Chondrocyte (in vitro differentiated cells): ENCODE data around the gene JMJD7. TPM values are rescaled to one million over a fixed set of nuclear protein-coding genes. Genes with fewer than 3 reads are reported as not detected.
A peak's percentile ranks its signal among the peaks of the same experiment; 100 is the strongest.
"Not testable (repeated sequence)": the region's sequence is repeated elsewhere in the genome, so short reads cannot be mapped to it uniquely, and the experiment has no call there.

Source experiments
- DNase-seq: peaks from one replicate; pipeline ENCODE4 v3.0.0; 2021; ENCODE audit warnings: mixed read lengths, low spot score
- H3K27ac Mint-ChIP-seq: one replicate; pipeline ENCODE4 v1.8.0; 2021; ENCODE audit warnings: mild to moderate bottlenecking, moderate library complexity, mixed read lengths; ENCODE audit not compliant: unreplicated experiment
- H3K27me3 Mint-ChIP-seq: 2 replicates; pipeline ENCODE4 v1.8.0; 2021; ENCODE audit warnings: low read depth, mixed read lengths
- H3K36me3 Mint-ChIP-seq: 2 replicates; pipeline ENCODE4 v1.8.0; 2021; ENCODE audit warnings: low read depth, mixed read lengths
- H3K4me1 Mint-ChIP-seq: 2 replicates; pipeline ENCODE4 v1.8.0; 2021; ENCODE audit warnings: low read depth, mild to moderate bottlenecking, mixed read lengths
- H3K4me3 Mint-ChIP-seq: one replicate; pipeline ENCODE4 v1.8.0; 2021; ENCODE audit warnings: mild to moderate bottlenecking, moderate library complexity, mixed read lengths; ENCODE audit not compliant: unreplicated experiment
- H3K9me3 Mint-ChIP-seq: 2 replicates; pipeline ENCODE4 v1.8.0; 2021; ENCODE audit warnings: low read depth, mixed read lengths
- total RNA-seq: library from RNA; stranded (reverse); gene quantifications from 3 replicates; pipeline ENCODE4 v1.2.1, GENCODE V29; 2021
- TF ChIP-seq, protein P1 (sequence below): fragments of 200-600 bp; sonication (generic); IDR thresholded peaks from 2 replicates; pipeline ENCODE4 v1.5.0; 2021; ENCODE audit warnings: antibody characterized with exemption, mild to moderate bottlenecking, moderate library complexity

JMJD7 gene
- total RNA-seq, 1 donor from 2014 or later, result 5.2 TPM

DNA sequence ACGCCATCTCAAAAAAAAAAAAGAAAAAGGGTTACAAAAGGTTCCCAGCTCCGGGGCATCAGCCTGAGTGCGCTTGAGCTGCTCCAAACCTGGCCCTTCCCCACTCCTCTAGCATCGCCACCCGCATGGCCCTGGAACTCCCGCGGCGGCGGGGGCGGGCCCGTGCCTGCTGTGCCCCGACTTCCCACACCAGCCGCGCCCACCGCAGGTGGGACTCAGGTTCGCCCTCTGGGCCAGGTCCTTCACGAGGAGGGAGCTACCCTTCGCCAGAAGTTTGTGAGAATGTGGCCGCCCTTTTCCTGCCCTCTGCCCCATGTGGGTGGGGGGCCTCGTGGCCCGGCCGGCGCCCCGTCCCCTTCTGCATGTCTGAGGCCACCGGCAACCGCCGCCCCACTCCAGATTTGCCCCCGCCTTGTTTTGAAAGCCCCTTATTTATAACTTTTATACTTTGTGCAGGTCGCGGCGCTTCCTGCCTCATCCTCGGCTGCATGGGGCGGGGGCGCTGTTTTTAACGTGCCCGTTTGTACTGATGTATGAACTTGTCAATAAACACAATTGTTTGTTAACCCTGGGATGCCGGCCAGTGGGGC lies 507 bp upstream of the JMJD7 start:
- Mint-ChIP-seq H3K4me1 (peaks cover 15% of the 10 kb centered on the region), H3K27ac (peak overlapping the region; percentile 79), H3K27me3 (no peaks in the 10 kb centered on the region), H3K36me3 (peaks cover 14% of the 10 kb centered on the region), H3K4me3 (peak overlapping the region; percentile 77), H3K9me3 (no peaks in the 10 kb centered on the region)
- TF ChIP-seq, protein P1, sequence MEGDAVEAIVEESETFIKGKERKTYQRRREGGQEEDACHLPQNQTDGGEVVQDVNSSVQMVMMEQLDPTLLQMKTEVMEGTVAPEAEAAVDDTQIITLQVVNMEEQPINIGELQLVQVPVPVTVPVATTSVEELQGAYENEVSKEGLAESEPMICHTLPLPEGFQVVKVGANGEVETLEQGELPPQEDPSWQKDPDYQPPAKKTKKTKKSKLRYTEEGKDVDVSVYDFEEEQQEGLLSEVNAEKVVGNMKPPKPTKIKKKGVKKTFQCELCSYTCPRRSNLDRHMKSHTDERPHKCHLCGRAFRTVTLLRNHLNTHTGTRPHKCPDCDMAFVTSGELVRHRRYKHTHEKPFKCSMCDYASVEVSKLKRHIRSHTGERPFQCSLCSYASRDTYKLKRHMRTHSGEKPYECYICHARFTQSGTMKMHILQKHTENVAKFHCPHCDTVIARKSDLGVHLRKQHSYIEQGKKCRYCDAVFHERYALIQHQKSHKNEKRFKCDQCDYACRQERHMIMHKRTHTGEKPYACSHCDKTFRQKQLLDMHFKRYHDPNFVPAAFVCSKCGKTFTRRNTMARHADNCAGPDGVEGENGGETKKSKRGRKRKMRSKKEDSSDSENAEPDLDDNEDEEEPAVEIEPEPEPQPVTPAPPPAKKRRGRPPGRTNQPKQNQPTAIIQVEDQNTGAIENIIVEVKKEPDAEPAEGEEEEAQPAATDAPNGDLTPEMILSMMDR, result peak; percentile 44
- no peak for DNase-seq

DNA sequence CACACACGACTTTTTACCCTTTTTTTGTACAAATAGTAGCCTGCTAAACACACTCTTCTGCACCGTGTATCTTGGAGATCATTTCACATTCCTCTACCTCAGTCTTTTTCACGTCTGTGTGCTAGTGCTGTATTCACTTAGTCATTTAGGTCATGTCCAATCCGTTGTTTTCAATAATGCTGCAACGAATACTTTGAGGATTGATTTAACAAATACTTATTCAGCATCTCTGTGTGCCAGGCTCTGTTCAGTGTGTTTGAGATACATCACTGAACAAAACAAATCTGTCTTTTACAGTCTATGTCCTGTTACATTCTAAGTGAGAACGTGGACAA lies 882 bp downstream of the JMJD7 start:
- DNase-seq, result no peak
- Mint-ChIP-seq H3K27me3 (no peaks in the 10 kb centered on the region), H3K4me3 (peak overlapping the region; percentile 77), H3K9me3 (no peaks in the 10 kb centered on the region), H3K36me3 (peaks cover 7% of the 10 kb centered on the region), H3K4me1 (peaks cover 15% of the 10 kb centered on the region), H3K27ac (peak overlapping the region; percentile 79)
- TF ChIP-seq, protein P1, result no peak

DNA sequence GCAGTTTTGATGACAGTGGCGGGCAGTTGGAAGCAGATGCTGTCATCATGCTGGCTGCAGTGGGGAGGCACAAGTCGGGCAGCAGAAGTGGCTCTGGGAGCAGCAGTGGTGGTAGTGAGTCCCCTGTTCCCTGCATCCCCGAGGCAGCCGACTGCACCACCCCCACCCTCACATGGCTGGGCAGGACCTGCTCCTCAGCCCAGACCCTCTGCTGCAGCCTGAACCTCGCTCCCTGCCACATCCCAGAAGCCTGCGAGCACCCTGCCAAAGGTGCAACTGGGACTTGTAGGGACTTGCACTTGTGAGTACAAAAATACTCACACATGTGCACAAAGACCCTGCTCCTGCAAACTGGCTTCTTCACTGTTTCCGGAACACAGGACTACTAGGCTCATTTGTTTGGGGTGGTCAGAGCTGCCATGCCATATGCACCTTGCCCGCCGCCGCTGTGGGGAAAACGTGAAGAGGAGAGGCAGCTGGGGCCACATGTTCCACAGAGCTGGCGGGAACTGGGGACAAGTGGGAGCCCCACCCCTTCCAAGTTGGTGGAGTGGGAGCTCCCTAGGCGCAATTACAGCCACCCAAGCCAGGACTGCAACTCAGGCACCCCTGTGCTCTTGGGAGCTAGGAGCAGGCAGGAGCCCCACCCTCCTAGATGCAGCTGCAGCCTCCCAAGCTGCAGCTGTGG lies 2.2 kb downstream of the JMJD7 start:
- H3K4me1 Mint-ChIP-seq, result peaks cover 15% of the 10 kb centered on the region
- H3K27ac Mint-ChIP-seq, result no peak overlapping the region
- no peaks in the 10 kb centered on the region for H3K27me3 Mint-ChIP-seq
- no peaks in the 10 kb centered on the region for H3K36me3 Mint-ChIP-seq
- H3K9me3 Mint-ChIP-seq, result no peaks in the 10 kb centered on the region
- no peak for DNase-seq
- H3K4me3 Mint-ChIP-seq, result no peak overlapping the region
- TF ChIP-seq, protein P1, result no peak

DNA sequence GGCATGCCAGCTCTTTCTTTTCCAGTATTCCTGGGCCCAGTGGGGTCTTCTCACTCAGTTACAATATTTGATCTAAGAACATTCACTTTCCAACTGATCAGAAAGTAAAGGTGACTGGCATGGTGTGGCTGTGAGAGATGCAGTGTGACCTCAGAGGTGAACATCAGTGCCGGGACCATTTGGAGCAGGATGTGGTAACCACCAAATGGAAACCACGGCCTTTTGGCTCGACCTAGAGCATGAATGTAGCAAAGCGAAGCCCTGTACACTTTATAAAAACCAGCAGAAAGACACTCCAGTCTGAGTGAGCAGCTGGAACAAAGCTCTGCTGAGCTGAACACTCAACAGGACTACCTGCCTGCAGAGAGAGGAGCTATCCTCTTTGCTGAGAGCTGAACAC lies 3.4 kb downstream of the JMJD7 start:
- DNase-seq, H3K9me3 Mint-ChIP-seq, H3K27ac Mint-ChIP-seq, H3K4me3 Mint-ChIP-seq, H3K36me3 Mint-ChIP-seq, H3K27me3 Mint-ChIP-seq: not testable (repeated sequence)
- peaks cover 18% of the 10 kb centered on the region for H3K4me1 Mint-ChIP-seq

DNA sequence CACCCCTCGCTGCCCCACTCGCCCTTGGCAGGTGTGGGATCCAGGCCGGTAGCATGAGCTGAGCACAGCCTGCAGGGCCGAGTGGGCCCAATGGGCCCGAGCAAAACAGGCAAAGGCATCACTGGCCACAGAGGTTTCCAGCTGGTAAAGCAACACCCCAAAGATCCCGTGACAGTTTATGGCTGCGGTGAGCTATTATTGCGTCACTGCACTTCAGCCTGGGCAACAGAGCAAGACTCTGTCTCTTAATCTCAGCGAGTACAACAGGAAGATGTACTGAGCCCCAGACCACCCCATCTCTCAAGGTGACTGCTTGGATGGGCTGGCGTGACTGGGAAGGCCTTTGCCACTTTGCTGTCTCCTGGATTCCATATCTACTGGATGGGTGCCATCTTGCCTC lies 4.3 kb downstream of the JMJD7 start:
- TF ChIP-seq, protein P1, result no peak
- Mint-ChIP-seq H3K27ac (no peak overlapping the region), H3K36me3 (no peaks in the 10 kb centered on the region), H3K9me3 (no peaks in the 10 kb centered on the region), H3K27me3 (no peaks in the 10 kb centered on the region), H3K4me3 (no peak overlapping the region), H3K4me1 (peaks cover 15% of the 10 kb centered on the region)
- DNase-seq, result no peak

DNA sequence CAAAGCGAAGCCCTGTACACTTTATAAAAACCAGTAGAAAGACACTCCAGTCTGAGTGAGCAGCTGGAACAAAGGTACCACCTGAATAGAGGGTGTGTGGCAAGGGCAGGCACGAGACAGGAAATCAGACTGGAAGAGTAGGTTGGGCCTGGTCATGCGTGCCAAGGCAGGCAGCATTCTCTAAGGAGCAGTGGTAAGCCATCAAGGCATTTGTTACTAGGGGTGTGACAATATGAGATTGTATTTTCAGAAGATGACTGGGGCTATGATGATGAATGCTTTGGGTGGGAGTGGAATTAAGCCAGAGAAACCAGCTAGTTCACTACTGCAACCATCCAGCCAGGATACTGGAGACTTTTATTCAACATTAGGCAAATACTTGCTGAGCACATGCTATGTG lies 5.0 kb downstream of the JMJD7 start:
- Mint-ChIP-seq H3K4me1 (peaks cover 12% of the 10 kb centered on the region), H3K36me3 (no peaks in the 10 kb centered on the region), H3K27me3 (no peaks in the 10 kb centered on the region), H3K27ac (no peak overlapping the region), H3K4me3 (no peak overlapping the region), H3K9me3 (no peaks in the 10 kb centered on the region)
- no peak for DNase-seq
- TF ChIP-seq, protein P1, result no peak
